Measurements from ENCODE around the gene KCNMB1. TPM values are rescaled to one million over a fixed set of nuclear protein-coding genes. Genes with fewer than 3 reads are reported as not detected.
"Not testable (repeated sequence)": the region's sequence is repeated elsewhere in the genome, so short reads cannot be mapped to it uniquely, and the experiment has no call there.

The KCNMB1 gene
- total and polyA plus RNA-seq, 2 experiments from 2014 or later = not detected

DNA sequence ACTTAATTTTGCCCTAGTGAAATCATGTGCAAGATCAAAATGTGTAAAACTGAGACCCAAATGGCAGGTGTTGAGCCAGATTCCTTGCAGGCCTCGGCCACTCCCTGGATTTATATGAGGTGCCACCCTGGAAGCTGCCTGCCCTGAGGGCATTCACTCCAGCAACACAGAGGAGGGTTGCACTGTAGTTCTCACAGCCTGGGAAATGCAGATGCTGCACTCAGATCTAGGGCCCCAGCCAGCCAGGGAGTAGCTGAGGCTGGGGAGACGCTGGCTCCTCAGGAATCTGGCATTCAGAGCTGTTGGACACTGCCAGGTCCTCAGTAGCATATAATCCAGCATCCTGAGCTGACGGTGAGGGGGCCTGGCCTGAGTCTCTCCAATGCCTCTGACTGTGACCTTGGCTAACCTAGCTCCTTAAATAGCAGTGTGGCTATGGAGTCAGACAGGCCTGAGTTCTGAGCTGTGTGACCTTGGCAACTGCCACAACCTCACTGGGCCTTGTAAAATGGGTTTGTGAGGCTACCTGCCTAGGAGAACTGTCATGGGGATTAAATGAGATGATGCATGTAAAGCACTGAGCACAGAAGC, 8.7 kb downstream of the KCNMB1 start:
- Histone ChIP-seq H3K79me2 (ENCODE audit: insufficient read depth) (no peaks in the 10 kb centered on the region), H3K27me3 (replicated peaks; ENCODE audit: insufficient read depth) (peaks cover 9% of the 10 kb centered on the region; the same call in 1 of the 2 replicates), H2AFZ (no peak overlapping the region), H3F3A (ENCODE audit: insufficient read depth) (no peaks in the 10 kb centered on the region), H4K20me1 (ENCODE audit: insufficient read depth) (no peaks in the 10 kb centered on the region), H3K36me3 (ENCODE audit: low read depth) (no peaks in the 10 kb centered on the region), H3K27ac (no peak overlapping the region), H3K4me1 (ENCODE audit: insufficient read depth) (no peaks in the 10 kb centered on the region), H3K9me2 (ENCODE audit: insufficient read depth) (no peaks in the 10 kb centered on the region), H3K4me3 (no peak overlapping the region), H3K4me2 (ENCODE audit: unreplicated experiment) (no peak overlapping the region), H3K9ac (no peak overlapping the region), H3K9me3 (ENCODE audit: low read depth) (no peaks in the 10 kb centered on the region)
- in situ Hi-C loops (cut with MboI) = no loop called here
- TF ChIP-seq EZH2 (IDR thresholded peaks at IDR 0.05; ENCODE audit: insufficient read depth, poor library complexity, severe bottlenecking) = no peak
- no peak for TF ChIP-seq EZH2phosphoT487 (IDR thresholded peaks at IDR 0.05; ENCODE audit: insufficient read depth, low read depth)
- no peak for DNase-seq
- WGBS, 2 experiments (ENCODE audit: low coverage in 1 of 2, low lambda C conversion rate in 2 of 2, missing lambda C conversion rate in 2 of 2) = 13 to 18% methylated on average over 3 of the region's 3 CpGs

DNA sequence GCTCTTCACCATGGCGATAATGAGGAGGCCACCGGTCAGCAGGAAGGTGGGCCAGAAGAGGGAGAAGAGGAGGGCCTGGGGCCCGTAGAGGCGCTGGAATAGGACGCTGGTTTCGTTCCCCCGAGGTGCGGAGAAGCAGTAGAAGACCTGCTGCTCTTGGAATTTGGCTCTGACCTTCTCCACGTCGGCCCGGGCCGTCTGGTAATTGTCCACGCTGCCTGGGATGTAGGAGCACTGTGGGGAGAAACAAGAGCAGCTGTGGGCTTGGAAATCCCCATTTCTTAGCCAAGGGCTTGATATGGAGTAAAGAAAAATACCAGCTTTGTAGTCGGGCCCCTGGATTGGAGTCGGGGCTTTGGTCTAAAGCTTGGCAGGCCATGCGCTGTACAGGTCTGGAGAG, 10.4 kb downstream of the KCNMB1 start:
- Histone ChIP-seq H3K79me2 (ENCODE audit: insufficient read depth) (no peaks in the 10 kb centered on the region), H3F3A (ENCODE audit: insufficient read depth) (no peaks in the 10 kb centered on the region), H3K4me3 (no peak overlapping the region), H3K9ac (no peak overlapping the region), H4K20me1 (ENCODE audit: insufficient read depth) (no peaks in the 10 kb centered on the region), H3K4me1 (ENCODE audit: insufficient read depth) (no peaks in the 10 kb centered on the region), H3K36me3 (ENCODE audit: low read depth) (no peaks in the 10 kb centered on the region), H3K27me3 (replicated peaks; ENCODE audit: insufficient read depth) (0 out of 2 replicates have a peak, but pooled peaks cover 7% of the 10 kb centered on the region), H3K9me3 (ENCODE audit: low read depth) (no peaks in the 10 kb centered on the region), H3K27ac (no peak overlapping the region), H3K9me2 (ENCODE audit: insufficient read depth) (no peaks in the 10 kb centered on the region), H3K4me2 (ENCODE audit: unreplicated experiment) (no peak overlapping the region), H2AFZ (no peak overlapping the region)
- in situ Hi-C loops (cut with MboI) = no loop called here
- WGBS, 2 experiments (ENCODE audit: low coverage in 1 of 2, low lambda C conversion rate in 2 of 2, missing lambda C conversion rate in 2 of 2) = 60 to 63% methylated on average over 10 to 16 of the region's 16 CpGs
- TF ChIP-seq EZH2 (IDR thresholded peaks at IDR 0.05; ENCODE audit: insufficient read depth, poor library complexity, severe bottlenecking) = no peak
- TF ChIP-seq EZH2phosphoT487 (IDR thresholded peaks at IDR 0.05; ENCODE audit: insufficient read depth, low read depth) = no peak
- DNase-seq = no peak

DNA sequence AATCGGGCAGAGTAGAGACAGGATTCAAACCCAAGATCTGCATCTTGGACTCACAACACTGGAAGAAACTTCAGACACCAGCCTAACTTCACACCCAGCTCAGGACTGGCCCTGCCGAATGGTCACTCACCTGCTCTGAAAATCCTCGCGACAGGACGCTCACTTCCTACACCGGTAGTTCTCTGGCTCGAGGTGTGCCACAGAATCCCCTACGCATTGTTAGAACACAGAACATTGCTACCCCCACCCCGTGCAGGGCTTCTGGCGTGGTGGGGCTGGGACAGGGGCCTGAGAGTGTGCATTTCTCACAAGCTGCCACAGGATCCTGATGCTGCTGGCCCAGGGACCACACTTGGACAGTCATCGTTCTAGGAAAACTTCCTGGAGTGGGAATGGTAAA, 12.1 kb downstream of the KCNMB1 start:
- H3K79me2 ChIP-seq (ENCODE audit: insufficient read depth) = no peaks in the 10 kb centered on the region
- H3K9me3 ChIP-seq (ENCODE audit: low read depth) = no peaks in the 10 kb centered on the region
- no peaks in the 10 kb centered on the region for H3F3A ChIP-seq (ENCODE audit: insufficient read depth)
- no peak overlapping the region for H3K4me2 ChIP-seq (ENCODE audit: unreplicated experiment)
- H4K20me1 ChIP-seq (ENCODE audit: insufficient read depth) = no peaks in the 10 kb centered on the region
- DNase-seq = no peak
- H3K27ac ChIP-seq = no peak overlapping the region
- no peak overlapping the region for H3K9ac ChIP-seq
- no peak overlapping the region for H3K4me3 ChIP-seq
- 78 to 82% methylated on average over 11 of the region's 11 CpGs for whole genome bisulfite sequencing, 2 experiments (ENCODE audit: low coverage in 1 of 2, low lambda C conversion rate in 2 of 2, missing lambda C conversion rate in 2 of 2)
- 0 out of 2 replicates have a peak, but pooled peaks cover 9% of the 10 kb centered on the region for H3K27me3 ChIP-seq (replicated peaks; ENCODE audit: insufficient read depth)
- H3K9me2 ChIP-seq (ENCODE audit: insufficient read depth) = no peaks in the 10 kb centered on the region
- no peaks in the 10 kb centered on the region for H3K36me3 ChIP-seq (ENCODE audit: low read depth)
- no peak overlapping the region for H2AFZ ChIP-seq
- H3K4me1 ChIP-seq (ENCODE audit: insufficient read depth) = no peaks in the 10 kb centered on the region
- in situ Hi-C loops (cut with MboI) = no loop called here
- TF ChIP-seq EZH2 (IDR thresholded peaks at IDR 0.05; ENCODE audit: insufficient read depth, poor library complexity, severe bottlenecking) = no peak
- no peak for TF ChIP-seq EZH2phosphoT487 (IDR thresholded peaks at IDR 0.05; ENCODE audit: insufficient read depth, low read depth)

DNA sequence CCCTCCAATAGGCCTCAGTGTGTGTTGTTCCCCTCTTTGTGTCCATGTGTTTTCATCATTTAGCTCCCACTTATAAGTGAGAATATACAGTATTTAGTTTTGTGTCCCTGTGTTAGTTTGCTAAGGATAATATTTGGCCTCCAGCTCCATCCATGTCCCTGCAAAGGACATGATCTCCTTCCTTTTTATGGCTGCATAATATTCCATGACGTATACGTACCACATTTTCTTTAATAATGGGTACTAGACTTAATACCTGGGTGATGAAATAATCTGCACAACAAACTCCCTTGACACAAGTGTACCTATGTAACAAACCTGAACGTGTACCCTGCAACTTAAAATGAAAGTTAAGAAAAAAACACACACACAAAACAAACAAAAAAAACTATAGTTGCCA, 12.6 kb downstream of the KCNMB1 start:
- H3K4me2 ChIP-seq (ENCODE audit: unreplicated experiment); H3K27ac ChIP-seq; H3K4me1 ChIP-seq (ENCODE audit: insufficient read depth); H3K4me3 ChIP-seq; H3K36me3 ChIP-seq (ENCODE audit: low read depth); H3K9me3 ChIP-seq (ENCODE audit: low read depth); H4K20me1 ChIP-seq (ENCODE audit: insufficient read depth); H3K27me3 ChIP-seq (replicated peaks; ENCODE audit: insufficient read depth); H3K9ac ChIP-seq; DNase-seq; H3K9me2 ChIP-seq (ENCODE audit: insufficient read depth); in situ Hi-C loops (cut with MboI); H2AFZ ChIP-seq; H3K79me2 ChIP-seq (ENCODE audit: insufficient read depth); H3F3A ChIP-seq (ENCODE audit: insufficient read depth): not testable (repeated sequence)
- WGBS, 2 experiments (ENCODE audit: low coverage in 1 of 2, low lambda C conversion rate in 2 of 2, missing lambda C conversion rate in 2 of 2) = 71 to 81% methylated on average over 3 of the region's 3 CpGs

DNA sequence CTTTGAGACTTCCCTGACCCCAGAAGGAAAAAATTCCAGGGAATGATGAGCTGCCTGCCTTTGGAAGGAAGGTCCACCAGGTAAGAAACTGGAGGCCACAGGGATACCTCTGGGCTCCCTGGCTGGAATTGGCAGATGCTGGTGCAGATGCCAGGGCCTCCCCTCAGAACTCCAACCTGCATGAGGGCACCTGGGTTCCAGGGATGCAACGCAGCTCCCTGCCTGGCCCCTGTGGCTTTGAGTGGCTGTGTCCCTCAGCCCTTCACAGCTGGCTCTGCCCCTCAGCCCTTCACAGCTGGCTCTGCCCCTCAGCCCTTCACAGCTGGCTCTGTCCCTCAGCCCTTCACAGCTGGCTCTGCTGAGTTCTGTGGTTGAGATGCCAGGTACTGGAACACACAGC, 13.9 kb downstream of the KCNMB1 start:
- Histone ChIP-seq H4K20me1 (ENCODE audit: insufficient read depth) (no peaks in the 10 kb centered on the region), H2AFZ (no peak overlapping the region), H3K27me3 (replicated peaks; ENCODE audit: insufficient read depth) (peaks cover 13% of the 10 kb centered on the region; the same call in 1 of the 2 replicates), H3K9me3 (ENCODE audit: low read depth) (no peaks in the 10 kb centered on the region), H3K36me3 (ENCODE audit: low read depth) (no peaks in the 10 kb centered on the region), H3K79me2 (ENCODE audit: insufficient read depth) (no peaks in the 10 kb centered on the region), H3K9ac (no peak overlapping the region), H3K27ac (no peak overlapping the region), H3K4me3 (no peak overlapping the region), H3K4me1 (ENCODE audit: insufficient read depth) (no peaks in the 10 kb centered on the region), H3K4me2 (ENCODE audit: unreplicated experiment) (no peak overlapping the region), H3F3A (ENCODE audit: insufficient read depth) (no peaks in the 10 kb centered on the region), H3K9me2 (ENCODE audit: insufficient read depth) (no peaks in the 10 kb centered on the region)
- in situ Hi-C loops (cut with MboI) = no loop called here
- WGBS, 2 experiments (ENCODE audit: low coverage in 1 of 2, low lambda C conversion rate in 2 of 2, missing lambda C conversion rate in 2 of 2) = 38 to 57% methylated on average over 1 of the region's 1 CpG
- no peak for TF ChIP-seq EZH2phosphoT487 (IDR thresholded peaks at IDR 0.05; ENCODE audit: insufficient read depth, low read depth)
- TF ChIP-seq EZH2 (IDR thresholded peaks at IDR 0.05; ENCODE audit: insufficient read depth, poor library complexity, severe bottlenecking) = no peak
- DNase-seq = no peak

Measured in GM23248 (cell line).